HG03135 (cell line): ENCODE results near the gene TEX13B.

Experiments used
- ATAC-seq: cut with Tn5 transposase; IDR thresholded peaks from one replicate; pipeline ENCODE4 v1.9.1; 2021; ENCODE audit warnings: mild to moderate bottlenecking, moderate library complexity; ENCODE audit not compliant: unreplicated experiment

Gene TEX13B

DNA sequence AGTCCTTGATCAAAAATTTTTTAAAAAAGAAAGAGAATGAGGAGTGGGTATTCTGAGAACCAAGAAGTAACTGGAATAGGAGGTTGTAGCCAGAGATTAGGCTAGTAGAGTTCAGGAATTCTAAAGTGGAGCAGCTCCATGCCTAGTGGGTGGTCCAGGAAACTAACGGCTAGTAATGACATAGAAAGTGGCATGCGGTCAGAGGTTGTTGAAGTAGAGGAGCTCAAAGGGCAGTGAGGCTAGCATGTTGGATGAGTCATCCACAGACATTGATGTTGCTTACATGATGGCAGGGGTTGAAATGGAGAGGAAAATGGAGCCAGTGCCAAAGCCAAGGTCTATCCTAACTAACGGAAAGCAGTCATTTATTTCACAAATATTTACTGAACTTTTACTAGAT lies 42.1 kb downstream of the TEX13B start:
- ATAC-seq, result no peak

DNA sequence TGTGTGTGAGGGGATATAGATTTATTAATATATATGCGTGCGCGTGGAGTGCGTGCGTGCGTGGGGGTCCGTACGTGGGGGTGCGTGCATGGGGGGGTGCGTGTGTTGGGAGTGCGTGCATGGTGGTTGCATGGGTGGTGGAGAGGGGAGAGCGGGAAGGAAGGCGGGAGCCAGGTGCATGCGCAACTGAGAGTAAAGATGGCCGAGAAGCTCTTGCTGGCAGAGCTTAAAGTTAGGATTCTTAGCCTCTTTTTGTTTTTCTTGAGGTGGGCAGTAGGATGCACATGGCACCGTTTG lies 45.8 kb downstream of the TEX13B start:
- ATAC-seq, result no peak

DNA sequence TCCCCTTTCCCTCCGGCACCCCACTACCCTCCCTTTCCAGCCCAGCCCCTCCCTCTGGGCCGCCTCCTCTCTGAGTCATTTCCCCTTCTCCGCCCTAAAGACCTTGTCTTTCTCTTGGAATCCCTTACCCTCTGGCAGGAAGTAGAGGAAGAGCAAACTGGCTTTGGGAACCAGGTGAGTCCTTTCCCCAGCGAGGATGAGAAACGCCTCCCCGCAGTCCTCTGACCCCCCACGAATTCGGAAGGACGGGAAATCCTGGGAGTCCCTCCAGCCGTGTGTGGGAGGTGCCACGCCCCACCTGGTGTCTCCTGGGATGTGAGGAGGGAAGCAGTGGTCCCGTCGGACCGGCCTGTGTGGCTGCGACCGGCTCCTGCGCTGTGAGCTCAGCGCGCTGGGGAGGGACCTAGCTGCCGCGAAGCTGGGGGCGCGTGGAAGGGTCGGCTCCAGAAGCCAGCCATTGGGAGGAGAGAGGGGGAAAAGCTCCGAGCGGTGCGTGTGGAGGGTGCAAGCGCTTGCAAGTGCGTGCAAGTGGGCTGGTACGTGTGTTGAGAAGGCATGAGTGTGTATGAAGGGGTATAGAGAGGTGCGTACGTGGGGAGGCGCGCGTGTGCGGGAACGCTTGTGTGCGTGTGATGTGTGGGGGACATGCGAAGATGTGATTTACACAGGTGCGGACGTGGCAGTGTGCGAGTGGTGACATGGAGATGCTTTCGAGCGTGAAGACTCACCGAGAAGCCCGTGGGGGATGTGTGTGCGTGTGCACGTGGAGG lies 46.3 kb downstream of the TEX13B start:
- no peak for ATAC-seq

DNA sequence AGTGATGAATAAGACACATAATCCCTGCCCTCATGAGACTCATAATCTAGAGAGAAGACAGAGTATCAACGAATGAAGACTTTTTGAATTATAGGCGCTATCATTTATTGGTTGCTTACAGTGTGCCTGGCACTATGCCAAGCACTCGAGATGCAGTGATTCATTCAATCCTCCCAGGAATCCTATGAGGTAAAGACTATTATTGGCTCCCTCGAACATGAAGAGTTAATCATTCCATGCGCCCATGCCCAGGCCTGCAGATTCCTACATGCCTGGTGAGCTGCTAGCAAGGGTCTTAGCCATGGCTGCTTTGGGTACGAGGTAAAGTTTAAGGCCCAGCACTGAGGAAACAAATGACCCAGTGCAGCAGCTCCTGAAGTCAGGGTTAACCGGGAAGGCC lies 47.0 kb downstream of the TEX13B start:
- ATAC-seq, result no peak

DNA sequence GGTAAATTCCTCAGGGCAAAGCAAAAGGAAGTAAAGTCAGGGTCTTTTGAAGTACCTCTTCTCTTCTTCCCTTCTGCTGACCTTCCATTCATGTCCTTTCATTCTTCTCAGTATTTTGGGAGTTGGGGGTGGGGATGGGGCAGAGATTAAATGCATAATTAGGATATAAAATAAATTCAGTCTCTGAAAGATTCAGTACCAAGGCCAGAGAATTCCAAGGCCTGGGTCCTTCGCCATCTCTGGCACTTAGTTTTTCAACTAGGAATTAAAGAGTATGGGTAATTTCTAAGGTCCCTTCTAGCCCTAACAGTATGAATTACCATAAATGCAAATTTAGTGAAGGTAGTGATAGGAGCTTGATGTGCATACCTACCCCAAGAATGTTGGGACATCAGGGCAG lies 47.9 kb downstream of the TEX13B start:
- ATAC-seq, result no peak
